HEK293 (cell line): ENCODE results near the gene DMKN.

Source experiments
- KLF7 ChIP-seq: fragments of 450-650 bp; formaldehyde crosslinking; IDR thresholded peaks from 2 replicates; pipeline ENCODE4 v1.5.1; 2016; ENCODE audit warnings: missing biosample characterization, missing genetic modification characterization, borderline replicate concordance
- MYNN ChIP-seq: fragments of 450-650 bp; formaldehyde crosslinking; IDR thresholded peaks from 2 replicates; pipeline ENCODE4 v1.5.1; 2016; ENCODE audit warnings: missing biosample characterization, missing genetic modification characterization, borderline replicate concordance
- OVOL3 ChIP-seq: fragments of 450-650 bp; formaldehyde crosslinking; IDR thresholded peaks from 2 replicates; pipeline ENCODE4 v1.5.1; 2016; ENCODE audit warnings: missing biosample characterization, missing genetic modification characterization
- TCF7L2 ChIP-seq: IDR thresholded peaks from 2 replicates; pipeline ENCODE4 v1.6.1; 2011; ENCODE audit warnings: low read depth, mild to moderate bottlenecking, inconsistent platforms, low read length, moderate library complexity, borderline replicate concordance
- ZBTB1 ChIP-seq: fragments of 450-650 bp; formaldehyde crosslinking; IDR thresholded peaks from 2 replicates; pipeline ENCODE4 v1.5.1; 2016; ENCODE audit warnings: missing biosample characterization, missing genetic modification characterization
- ZNF114 ChIP-seq: fragments of 450-650 bp; formaldehyde crosslinking; IDR thresholded peaks from 2 replicates; pipeline ENCODE4 v1.5.0; 2017; ENCODE audit warnings: missing biosample characterization, missing genetic modification characterization
- ZNF157 ChIP-seq: fragments of 450-650 bp; formaldehyde crosslinking; IDR thresholded peaks from 2 replicates; pipeline ENCODE4 v1.5.1; 2016; ENCODE audit warnings: missing biosample characterization, missing genetic modification characterization
- ZNF292 ChIP-seq: fragments of 450-650 bp; formaldehyde crosslinking; IDR thresholded peaks from 2 replicates; pipeline ENCODE4 v1.5.1; 2016; ENCODE audit warnings: low read depth, missing biosample characterization, missing genetic modification characterization, borderline replicate concordance
- ZNF302 ChIP-seq: fragments of 450-650 bp; formaldehyde crosslinking; IDR thresholded peaks from 2 replicates; pipeline ENCODE4 v1.5.1; 2016; ENCODE audit warnings: missing biosample characterization, missing genetic modification characterization, low read depth
- ZNF561 ChIP-seq: fragments of 450-650 bp; IDR thresholded peaks from 2 replicates; pipeline ENCODE4 v1.5.1; 2018; ENCODE audit warnings: missing biosample characterization, missing genetic modification characterization, borderline replicate concordance
- ZSCAN16 ChIP-seq: fragments of 450-650 bp; formaldehyde crosslinking; IDR thresholded peaks from 2 replicates; pipeline ENCODE4 v1.5.1; 2016; ENCODE audit warnings: missing biosample characterization, missing genetic modification characterization
- TF ChIP-seq, protein P1 (sequence below): fragments of 450-650 bp; formaldehyde crosslinking; IDR thresholded peaks from 2 replicates; pipeline ENCODE4 v1.5.1; 2016; ENCODE audit warnings: missing biosample characterization, missing genetic modification characterization
- TF ChIP-seq, protein P2 (sequence below): fragments of 450-650 bp; formaldehyde crosslinking; optimal IDR thresholded peaks from 2 replicates; pipeline ENCODE3; 2016; ENCODE audit warnings: missing biosample characterization, mild to moderate bottlenecking, missing genetic modification characterization

DNA sequence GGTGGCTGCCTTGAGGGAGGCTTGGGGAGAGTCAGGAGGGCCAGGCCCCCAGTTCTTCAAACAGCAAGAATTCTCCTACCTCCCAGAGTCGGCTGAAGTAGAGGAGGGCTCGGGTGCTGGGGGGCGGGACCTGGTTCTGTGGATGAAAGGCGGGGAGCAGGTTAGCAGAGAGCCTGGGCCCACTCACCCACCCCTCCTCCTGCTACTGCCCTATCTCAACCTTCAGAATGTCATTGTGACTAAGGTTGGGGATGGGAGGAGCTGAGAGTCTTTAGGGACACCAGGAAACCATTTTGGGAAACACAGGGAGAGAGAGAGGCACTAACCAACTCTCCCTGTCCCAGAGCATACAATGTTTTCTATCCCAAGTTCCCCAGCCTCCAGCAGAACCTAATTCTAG, 10.7 kb downstream of the DMKN start:
- no peak for TF ChIP-seq ZNF561 (tag by site-specific recombination)
- no peak for TF ChIP-seq TCF7L2
- TF ChIP-seq, protein P1, sequence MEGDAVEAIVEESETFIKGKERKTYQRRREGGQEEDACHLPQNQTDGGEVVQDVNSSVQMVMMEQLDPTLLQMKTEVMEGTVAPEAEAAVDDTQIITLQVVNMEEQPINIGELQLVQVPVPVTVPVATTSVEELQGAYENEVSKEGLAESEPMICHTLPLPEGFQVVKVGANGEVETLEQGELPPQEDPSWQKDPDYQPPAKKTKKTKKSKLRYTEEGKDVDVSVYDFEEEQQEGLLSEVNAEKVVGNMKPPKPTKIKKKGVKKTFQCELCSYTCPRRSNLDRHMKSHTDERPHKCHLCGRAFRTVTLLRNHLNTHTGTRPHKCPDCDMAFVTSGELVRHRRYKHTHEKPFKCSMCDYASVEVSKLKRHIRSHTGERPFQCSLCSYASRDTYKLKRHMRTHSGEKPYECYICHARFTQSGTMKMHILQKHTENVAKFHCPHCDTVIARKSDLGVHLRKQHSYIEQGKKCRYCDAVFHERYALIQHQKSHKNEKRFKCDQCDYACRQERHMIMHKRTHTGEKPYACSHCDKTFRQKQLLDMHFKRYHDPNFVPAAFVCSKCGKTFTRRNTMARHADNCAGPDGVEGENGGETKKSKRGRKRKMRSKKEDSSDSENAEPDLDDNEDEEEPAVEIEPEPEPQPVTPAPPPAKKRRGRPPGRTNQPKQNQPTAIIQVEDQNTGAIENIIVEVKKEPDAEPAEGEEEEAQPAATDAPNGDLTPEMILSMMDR: no peak
- TF ChIP-seq KLF7 (tag by site-specific recombination): no peak
- TF ChIP-seq OVOL3 (tag by site-specific recombination): no peak
- no peak for TF ChIP-seq ZNF292
- no peak for TF ChIP-seq MYNN (tag by site-specific recombination)
- TF ChIP-seq ZNF157 (tag by site-specific recombination): no peak
- TF ChIP-seq ZSCAN16 (tag by site-specific recombination): no peak
- no peak for TF ChIP-seq ZNF114 (tag by site-specific recombination)
- TF ChIP-seq ZNF302 (tag by site-specific recombination): no peak
- TF ChIP-seq, protein P2, sequence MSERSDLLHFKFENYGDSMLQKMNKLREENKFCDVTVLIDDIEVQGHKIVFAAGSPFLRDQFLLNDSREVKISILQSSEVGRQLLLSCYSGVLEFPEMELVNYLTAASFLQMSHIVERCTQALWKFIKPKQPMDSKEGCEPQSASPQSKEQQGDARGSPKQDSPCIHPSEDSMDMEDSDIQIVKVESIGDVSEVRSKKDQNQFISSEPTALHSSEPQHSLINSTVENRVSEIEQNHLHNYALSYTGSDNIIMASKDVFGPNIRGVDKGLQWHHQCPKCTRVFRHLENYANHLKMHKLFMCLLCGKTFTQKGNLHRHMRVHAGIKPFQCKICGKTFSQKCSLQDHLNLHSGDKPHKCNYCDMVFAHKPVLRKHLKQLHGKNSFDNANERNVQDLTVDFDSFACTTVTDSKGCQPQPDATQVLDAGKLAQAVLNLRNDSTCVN (tag by site-specific recombination): no peak
- no peak for TF ChIP-seq ZBTB1 (tag by site-specific recombination)
